Measurements from ENCODE around the gene ZBTB46.

Gene ZBTB46

GRCh38 chr20:63787749-63788148 lies 43.3 kb downstream of the ZBTB46 start:
- H3K4me3 ChIP-seq (ENCODE audit: low read depth, low read length), result no peak overlapping the region
- no peak for DNase-seq (ENCODE audit: low read depth, low spot score)
- no peak for TF ChIP-seq CTCF (IDR thresholded peaks at IDR 0.05; ENCODE audit: low read depth, low read length)
- in situ Hi-C loops (cut with HindIII; ENCODE audit: low sequenced_read_pairs), result no loop called here

- in situ Hi-C loops (cut with HindIII; ENCODE audit: low sequenced_read_pairs), result no loop called here
- H3K4me3 ChIP-seq (ENCODE audit: low read depth, low read length), result no peak overlapping the region
- no peak for DNase-seq (ENCODE audit: low read depth, low spot score)
- TF ChIP-seq CTCF (IDR thresholded peaks at IDR 0.05; ENCODE audit: low read depth, low read length), result no peak
Observed at GRCh38 chr20:63787302-63787701, 43.8 kb downstream of the ZBTB46 start.

GRCh38 chr20:63785691-63786131 lies 45.4 kb downstream of the ZBTB46 start:
- DNase-seq (ENCODE audit: low read depth, low spot score), result no peak
- no peak for TF ChIP-seq CTCF (IDR thresholded peaks at IDR 0.05; ENCODE audit: low read depth, low read length)
- no peak overlapping the region for H3K4me3 ChIP-seq (ENCODE audit: low read depth, low read length)
- in situ Hi-C loops (cut with HindIII; ENCODE audit: low sequenced_read_pairs), result no loop called here

- H3K4me3 ChIP-seq (ENCODE audit: low read depth, low read length), result no peak overlapping the region
- in situ Hi-C loops (cut with HindIII; ENCODE audit: low sequenced_read_pairs), result no loop called here
- TF ChIP-seq CTCF (IDR thresholded peaks at IDR 0.05; ENCODE audit: low read depth, low read length), result no peak
- DNase-seq (ENCODE audit: low read depth, low spot score), result no peak
Observed at GRCh38 chr20:63783970-63784369, 47.1 kb downstream of the ZBTB46 start.

GRCh38 chr20:63782521-63782971 lies 48.5 kb downstream of the ZBTB46 start:
- no peak overlapping the region for H3K4me3 ChIP-seq (ENCODE audit: low read depth, low read length)
- DNase-seq (ENCODE audit: low read depth, low spot score), result no peak
- in situ Hi-C loops (cut with HindIII; ENCODE audit: low sequenced_read_pairs), result no loop called here
- TF ChIP-seq CTCF (IDR thresholded peaks at IDR 0.05; ENCODE audit: low read depth, low read length), result no peak

GRCh38 chr20:63782051-63782471 lies 49.0 kb downstream of the ZBTB46 start:
- H3K4me3 ChIP-seq (ENCODE audit: low read depth, low read length), result no peak overlapping the region
- no peak for TF ChIP-seq CTCF (IDR thresholded peaks at IDR 0.05; ENCODE audit: low read depth, low read length)
- in situ Hi-C loops (cut with HindIII; ENCODE audit: low sequenced_read_pairs), result no loop called here
- DNase-seq (ENCODE audit: low read depth, low spot score), result no peak

- no peak for DNase-seq (ENCODE audit: low read depth, low spot score)
- H3K4me3 ChIP-seq (ENCODE audit: low read depth, low read length), result no peak overlapping the region
- in situ Hi-C loops (cut with HindIII; ENCODE audit: low sequenced_read_pairs), result no loop called here
- TF ChIP-seq CTCF (IDR thresholded peaks at IDR 0.05; ENCODE audit: low read depth, low read length), result no peak
Observed at GRCh38 chr20:63781181-63781580, 49.9 kb downstream of the ZBTB46 start.
